Subcutaneous adipose tissue (tissue), 4 donors: Measurements from ENCODE around the gene FAM222A. TPM values are rescaled to one million over a fixed set of nuclear protein-coding genes. Genes with fewer than 3 reads are reported as not detected.

Experiments
- total RNA-seq, 4 donors: library from RNA; depleted of rRNA; stranded (reverse); fragments of >200 nt; gene quantifications; one replicate each; pipeline ENCODE4 v1.1.0, GENCODE V29; 2016
- TF ChIP-seq, protein P1 (sequence below): fragments of 450-650 bp; IDR thresholded peaks from one replicate; pipeline ENCODE4 v1.5.1; 2016; ENCODE audit warnings: low read depth, mild to moderate bottlenecking, control low read depth, antibody characterized with exemption, moderate library complexity

Gene FAM222A
- total RNA-seq, 4 donors from 2014 or later, result 0.49 to 0.75 TPM; not detected in 2

DNA sequence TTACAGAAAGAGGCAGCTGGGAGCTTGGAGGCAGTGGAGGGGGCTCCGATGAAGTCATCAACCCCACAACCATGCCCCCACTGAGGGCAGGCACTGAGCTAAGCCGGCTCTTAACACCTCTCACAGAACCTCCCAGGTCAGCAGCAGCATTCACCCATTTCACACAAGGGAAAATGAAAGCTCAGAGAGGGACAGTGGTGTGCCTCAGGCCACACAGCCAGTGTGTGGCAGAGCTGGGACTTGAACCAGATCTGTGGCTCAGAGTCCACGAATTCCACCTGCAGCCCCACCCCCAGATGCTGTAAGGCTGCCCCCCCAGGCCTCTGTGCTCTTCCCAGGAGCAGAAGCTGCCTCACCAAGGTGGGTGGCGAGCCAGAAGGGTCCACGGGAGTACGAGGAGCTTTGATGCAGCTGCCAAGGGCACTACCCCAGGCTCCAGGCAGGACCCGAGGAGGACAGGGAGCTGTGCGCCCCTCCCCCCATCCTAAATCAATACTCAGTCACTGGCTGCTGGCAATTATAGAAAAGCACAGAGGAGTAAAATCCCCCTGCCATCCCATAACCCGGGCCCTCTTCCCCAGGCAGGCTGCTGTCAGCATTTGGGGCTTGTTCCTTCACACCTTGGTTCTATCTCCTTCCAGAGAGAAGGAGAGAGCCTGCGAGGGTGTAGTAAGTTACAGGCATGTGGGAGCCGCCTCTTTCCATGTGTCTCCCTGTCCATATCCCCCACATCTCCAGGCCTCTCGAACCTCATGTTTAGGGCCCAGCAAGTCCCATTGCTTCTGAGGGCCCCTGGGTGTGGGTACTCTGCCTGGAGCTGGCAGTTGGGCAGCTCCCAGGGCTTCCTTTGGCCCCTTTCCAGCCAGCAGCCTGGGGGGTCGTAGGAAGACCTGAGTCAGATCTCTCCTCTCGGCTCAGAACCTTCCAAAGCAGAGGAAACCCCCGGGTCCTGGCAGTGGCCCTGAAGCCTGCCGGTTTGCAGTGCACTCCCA lies 47.6 kb downstream of the FAM222A start:
- TF ChIP-seq, protein P1, sequence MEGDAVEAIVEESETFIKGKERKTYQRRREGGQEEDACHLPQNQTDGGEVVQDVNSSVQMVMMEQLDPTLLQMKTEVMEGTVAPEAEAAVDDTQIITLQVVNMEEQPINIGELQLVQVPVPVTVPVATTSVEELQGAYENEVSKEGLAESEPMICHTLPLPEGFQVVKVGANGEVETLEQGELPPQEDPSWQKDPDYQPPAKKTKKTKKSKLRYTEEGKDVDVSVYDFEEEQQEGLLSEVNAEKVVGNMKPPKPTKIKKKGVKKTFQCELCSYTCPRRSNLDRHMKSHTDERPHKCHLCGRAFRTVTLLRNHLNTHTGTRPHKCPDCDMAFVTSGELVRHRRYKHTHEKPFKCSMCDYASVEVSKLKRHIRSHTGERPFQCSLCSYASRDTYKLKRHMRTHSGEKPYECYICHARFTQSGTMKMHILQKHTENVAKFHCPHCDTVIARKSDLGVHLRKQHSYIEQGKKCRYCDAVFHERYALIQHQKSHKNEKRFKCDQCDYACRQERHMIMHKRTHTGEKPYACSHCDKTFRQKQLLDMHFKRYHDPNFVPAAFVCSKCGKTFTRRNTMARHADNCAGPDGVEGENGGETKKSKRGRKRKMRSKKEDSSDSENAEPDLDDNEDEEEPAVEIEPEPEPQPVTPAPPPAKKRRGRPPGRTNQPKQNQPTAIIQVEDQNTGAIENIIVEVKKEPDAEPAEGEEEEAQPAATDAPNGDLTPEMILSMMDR, result no peak

DNA sequence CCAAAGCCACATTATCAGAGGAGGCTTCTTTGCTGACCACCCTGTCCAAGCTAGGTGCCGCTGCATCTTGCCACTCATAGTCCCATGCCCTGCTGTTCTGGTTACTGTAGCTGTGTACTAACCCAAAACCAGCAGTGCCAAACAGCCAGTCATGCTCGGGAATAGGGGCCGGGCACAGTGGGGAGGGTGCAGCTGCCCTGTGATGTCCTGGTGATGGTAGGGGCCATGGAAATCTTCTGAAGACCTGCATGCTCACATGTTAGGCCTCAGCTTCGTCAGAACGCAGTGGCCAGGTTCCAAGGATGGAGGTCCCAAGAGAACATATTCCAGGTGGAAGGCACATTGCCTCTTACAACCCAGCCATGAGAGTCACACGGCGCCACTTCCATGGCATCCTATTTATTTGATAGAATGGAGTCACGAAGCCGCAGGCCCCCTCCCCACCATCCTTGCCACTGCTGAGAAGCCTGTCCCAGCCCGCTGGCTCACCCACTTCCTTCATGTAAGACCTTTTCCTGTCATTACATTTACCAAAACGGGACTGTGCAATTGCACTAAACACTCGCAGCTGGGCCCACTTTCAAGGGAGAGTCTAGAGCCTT lies 48.5 kb downstream of the FAM222A start:
- TF ChIP-seq, protein P1, result no peak

DNA sequence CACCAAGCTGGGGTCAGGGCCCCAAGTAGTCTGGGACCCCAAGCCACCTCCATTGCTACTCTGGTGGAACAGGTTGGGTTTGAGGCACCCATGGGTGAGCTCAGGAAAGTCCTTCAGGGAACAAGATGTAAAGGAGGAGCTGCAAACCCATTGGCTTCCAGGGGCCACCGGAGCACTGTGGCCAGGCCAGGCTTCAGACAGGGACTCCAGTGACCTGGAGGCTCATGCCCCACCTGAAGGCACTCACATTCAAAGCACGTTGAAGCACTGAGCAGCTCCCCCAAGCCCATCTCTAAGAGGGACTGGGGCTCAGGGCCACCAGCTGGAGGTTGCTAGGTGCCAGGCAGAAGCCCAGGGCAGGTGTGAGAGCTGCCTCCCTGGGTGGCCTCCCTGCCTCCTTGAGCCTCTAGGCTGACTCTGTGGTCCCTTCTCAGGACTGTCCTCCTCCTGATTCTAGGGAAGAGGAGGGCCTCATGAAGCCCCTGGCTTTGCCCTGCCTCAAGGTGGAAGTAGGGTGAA lies 49.1 kb downstream of the FAM222A start:
- TF ChIP-seq, protein P1, result no peak

DNA sequence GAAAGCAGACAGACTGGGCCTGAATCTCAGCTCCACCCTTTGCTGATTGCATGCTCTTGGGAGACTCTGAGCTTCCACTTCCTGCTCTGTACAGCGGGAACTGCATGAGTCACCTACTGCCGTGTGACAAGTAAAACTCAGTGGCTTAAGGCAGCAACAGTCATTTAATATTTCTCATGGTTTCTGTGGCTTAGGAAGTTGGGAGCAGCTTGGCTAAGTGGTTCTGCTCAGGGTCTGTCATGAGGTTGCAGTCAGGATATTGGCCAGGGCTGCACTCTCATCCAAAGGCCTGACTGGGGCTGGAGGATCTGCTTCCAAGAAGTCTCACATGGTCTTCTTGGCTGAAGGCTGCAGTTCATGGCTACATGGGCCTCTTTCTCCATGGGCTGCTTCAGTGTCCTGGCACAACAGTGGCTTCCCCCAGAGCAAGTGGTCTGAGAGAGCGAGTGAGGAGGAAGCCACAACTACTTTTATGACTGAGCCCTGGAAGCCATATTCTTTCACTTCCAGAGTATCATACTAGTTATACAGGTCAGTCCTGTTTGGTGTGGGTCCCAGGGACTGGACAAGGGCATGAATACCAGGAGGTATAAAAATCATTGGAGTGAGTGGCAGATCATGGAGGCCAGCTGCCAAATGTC lies 49.7 kb downstream of the FAM222A start:
- TF ChIP-seq, protein P1, result no peak

DNA sequence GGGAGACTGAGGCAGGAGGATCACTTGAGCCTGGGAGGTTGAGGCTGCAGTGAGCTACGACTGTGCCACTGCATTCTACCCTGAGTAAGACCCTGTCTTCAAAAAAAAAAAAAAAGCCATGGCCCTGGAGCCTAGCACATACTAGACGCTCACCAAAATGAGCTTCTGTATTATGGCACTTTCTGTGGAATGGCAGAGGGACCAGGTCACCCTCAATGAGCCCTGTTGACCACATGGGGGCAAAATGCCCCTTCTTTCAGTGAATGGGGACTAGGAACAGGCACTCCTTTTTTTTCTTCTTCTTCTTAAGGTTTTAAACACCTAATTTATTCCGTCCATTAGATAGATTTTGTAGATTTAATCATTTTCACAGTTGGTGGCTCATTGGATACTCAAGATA lies 50.5 kb downstream of the FAM222A start:
- TF ChIP-seq, protein P1, result no peak

DNA sequence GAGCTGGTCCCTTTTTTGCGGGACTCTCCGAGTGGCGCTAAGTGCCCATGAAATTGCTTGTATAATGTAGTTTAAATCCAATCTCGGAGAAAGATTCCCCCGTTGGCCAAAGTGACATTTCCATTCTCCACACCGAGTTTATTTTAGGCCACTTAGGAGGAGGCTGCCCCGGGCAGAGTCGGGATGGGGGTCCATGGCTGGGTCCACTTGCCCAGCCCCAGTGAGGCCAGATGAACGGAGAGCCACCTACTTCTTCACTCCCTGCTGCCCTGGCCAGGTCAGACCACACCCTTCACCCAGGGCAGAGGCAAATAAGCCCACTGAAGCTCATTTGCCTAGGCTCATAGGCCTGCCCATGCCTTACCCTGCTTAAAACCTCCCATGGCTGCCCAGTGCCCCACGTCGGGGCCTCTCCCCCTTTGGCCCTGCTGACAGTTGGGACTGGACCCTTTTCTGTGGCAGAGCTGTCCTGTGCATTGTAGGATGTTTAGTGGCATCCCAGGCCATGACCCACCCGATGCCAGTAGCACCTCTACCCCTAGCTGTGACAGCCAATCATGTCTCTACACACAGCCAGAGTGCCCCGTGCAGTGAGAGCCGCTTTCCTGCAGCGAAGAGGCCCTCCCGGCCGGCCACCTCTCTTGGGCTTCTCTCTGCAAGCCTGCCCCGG lies 51.3 kb downstream of the FAM222A start:
- TF ChIP-seq, protein P1, result no peak
